Gastroesophageal sphincter (tissue), 3 donors: ENCODE measurements around the gene MICALL2.

ENCODE experiments used
- POLR2AphosphoS5 ChIP-seq: sonication (generic); formaldehyde crosslinking; IDR thresholded peaks from one replicate; pipeline ENCODE4 v1.6.1; 2017; ENCODE audit warnings: antibody characterized with exemption
- TF ChIP-seq, protein P1 (sequence below), 4 experiments: fragments of 200-600 bp in 2 of 4; fragments of 450-650 bp in 2 of 4; sonication (generic) in 1 of 4; IDR thresholded peaks; one replicate each; pipeline ENCODE4 v1.5.1; 2017 to 2019; ENCODE audit warnings: antibody characterized with exemption in 4 of 4, mild to moderate bottlenecking in 2 of 4, moderate library complexity in 2 of 4

DNA sequence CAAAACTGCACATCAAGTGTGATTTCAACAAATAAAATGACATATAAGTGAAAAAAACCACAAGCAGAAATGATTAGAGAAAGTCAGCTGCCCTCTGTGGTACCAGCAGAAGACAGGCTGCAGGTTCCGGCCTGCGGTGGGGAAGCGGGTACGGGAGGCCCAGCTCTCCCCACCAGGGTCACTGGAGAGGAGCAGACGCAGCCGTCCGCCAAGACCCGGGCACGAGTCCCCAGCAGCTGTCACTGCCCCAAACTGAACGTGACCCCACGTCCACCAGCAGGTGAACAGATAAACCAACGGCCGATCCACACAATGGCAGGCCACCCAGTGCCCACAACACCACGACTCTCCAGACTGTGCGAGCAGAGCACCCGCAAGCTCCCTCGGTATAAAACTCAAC is 16.1 kb upstream of the MICALL2 start:
- TF ChIP-seq, protein P1, sequence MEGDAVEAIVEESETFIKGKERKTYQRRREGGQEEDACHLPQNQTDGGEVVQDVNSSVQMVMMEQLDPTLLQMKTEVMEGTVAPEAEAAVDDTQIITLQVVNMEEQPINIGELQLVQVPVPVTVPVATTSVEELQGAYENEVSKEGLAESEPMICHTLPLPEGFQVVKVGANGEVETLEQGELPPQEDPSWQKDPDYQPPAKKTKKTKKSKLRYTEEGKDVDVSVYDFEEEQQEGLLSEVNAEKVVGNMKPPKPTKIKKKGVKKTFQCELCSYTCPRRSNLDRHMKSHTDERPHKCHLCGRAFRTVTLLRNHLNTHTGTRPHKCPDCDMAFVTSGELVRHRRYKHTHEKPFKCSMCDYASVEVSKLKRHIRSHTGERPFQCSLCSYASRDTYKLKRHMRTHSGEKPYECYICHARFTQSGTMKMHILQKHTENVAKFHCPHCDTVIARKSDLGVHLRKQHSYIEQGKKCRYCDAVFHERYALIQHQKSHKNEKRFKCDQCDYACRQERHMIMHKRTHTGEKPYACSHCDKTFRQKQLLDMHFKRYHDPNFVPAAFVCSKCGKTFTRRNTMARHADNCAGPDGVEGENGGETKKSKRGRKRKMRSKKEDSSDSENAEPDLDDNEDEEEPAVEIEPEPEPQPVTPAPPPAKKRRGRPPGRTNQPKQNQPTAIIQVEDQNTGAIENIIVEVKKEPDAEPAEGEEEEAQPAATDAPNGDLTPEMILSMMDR (IDR thresholded peaks at IDR 0.05) = no peak
- TF ChIP-seq POLR2AphosphoS5 = no peak
